Measurements from ENCODE around the gene PM20D1.

The PM20D1 gene

GRCh38 chr1:205804605-205805004, 45.3 kb downstream of the PM20D1 start:
- no peak for DNase-seq (ENCODE audit: low read depth)

GRCh38 chr1:205803986-205804385, 45.9 kb downstream of the PM20D1 start:
- DNase-seq (ENCODE audit: low read depth) = no peak

- no peak for DNase-seq (ENCODE audit: low read depth)
Observed at GRCh38 chr1:205802060-205802459, 47.9 kb downstream of the PM20D1 start.

GRCh38 chr1:205800981-205801703, 48.8 kb downstream of the PM20D1 start:
- DNase-seq (ENCODE audit: low read depth) = no peak

- no peak for DNase-seq (ENCODE audit: low read depth)
Observed at GRCh38 chr1:205800427-205800826, 49.5 kb downstream of the PM20D1 start.

GRCh38 chr1:205798577-205798976, 51.4 kb downstream of the PM20D1 start:
- no peak for DNase-seq (ENCODE audit: low read depth)

- no peak for DNase-seq (ENCODE audit: low read depth)
Observed at GRCh38 chr1:205797168-205797567, 52.8 kb downstream of the PM20D1 start.

GRCh38 chr1:205794011-205794730, 55.8 kb downstream of the PM20D1 start:
- no peak for DNase-seq (ENCODE audit: low read depth)

GRCh38 chr1:205792961-205793673, 56.8 kb downstream of the PM20D1 start:
- no peak for DNase-seq (ENCODE audit: low read depth)

GRCh38 chr1:205792481-205792881, 57.5 kb downstream of the PM20D1 start:
- DNase-seq (ENCODE audit: low read depth) = no peak

GRCh38 chr1:205791568-205792180, 58.3 kb downstream of the PM20D1 start:
- no peak for DNase-seq (ENCODE audit: low read depth)

GRCh38 chr1:205787287-205787916, 62.5 kb downstream of the PM20D1 start:
- DNase-seq (ENCODE audit: low read depth) = no peak

GRCh38 chr1:205786601-205787000, 63.3 kb downstream of the PM20D1 start:
- DNase-seq (ENCODE audit: low read depth) = no peak

- DNase-seq (ENCODE audit: low read depth) = no peak
Observed at GRCh38 chr1:205785446-205785845, 64.5 kb downstream of the PM20D1 start.

- DNase-seq (ENCODE audit: low read depth) = no peak
Observed at GRCh38 chr1:205783904-205784303, 66.0 kb downstream of the PM20D1 start.

- no peak for DNase-seq (ENCODE audit: low read depth)
Observed at GRCh38 chr1:205783433-205783795, 66.5 kb downstream of the PM20D1 start.

GRCh38 chr1:205782627-205783432, 67.1 kb downstream of the PM20D1 start:
- no peak for DNase-seq (ENCODE audit: low read depth)

- no peak for DNase-seq (ENCODE audit: low read depth)
Observed at GRCh38 chr1:205780335-205780734, 69.6 kb downstream of the PM20D1 start.

All from activated T-helper 9 cell treated with anti-CD3 and anti-CD28 coated beads, Interleukin-2, amount 50 U/mL, for 16 hours (primary cell).